Measurements from ENCODE around the gene ZPBP.

DNA sequence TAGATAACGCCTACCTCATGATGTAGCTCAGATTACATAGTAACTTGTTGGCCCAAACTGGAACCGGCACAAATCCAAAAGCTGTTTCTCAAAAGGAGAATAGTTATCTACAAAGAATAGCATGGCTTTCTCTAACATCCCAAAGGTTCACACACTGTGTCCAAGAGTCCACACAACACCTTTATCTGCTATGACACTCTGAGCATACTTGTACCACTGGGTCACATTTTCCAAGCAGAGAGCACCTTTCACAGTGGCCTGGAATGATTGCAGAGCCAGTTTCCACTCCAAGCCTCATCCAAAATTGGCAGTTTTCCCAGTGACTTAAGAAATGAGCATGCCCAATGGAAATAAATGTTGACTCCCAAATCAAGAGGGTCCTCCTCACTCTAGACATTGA is 164.3 kb downstream of the ZPBP start:
- TF ChIP-seq GABPA (IDR thresholded peaks at IDR 0.05 in 1 of 2, conservative IDR thresholded peaks at IDR 0.05 in 1 of 2) (no peak), EGR1 (IDR thresholded peaks at IDR 0.05; ENCODE audit: low read depth in 2 of 2) (no peak), YY1 (IDR thresholded peaks at IDR 0.05) (no peak), RAD21 (IDR thresholded peaks at IDR 0.05) (no peak), FOXA1 (IDR thresholded peaks at IDR 0.05) (no peak), RXRA (IDR thresholded peaks at IDR 0.05) (no peak), SP1 (IDR thresholded peaks at IDR 0.05) (no peak)
- TF ChIP-seq, protein P1, sequence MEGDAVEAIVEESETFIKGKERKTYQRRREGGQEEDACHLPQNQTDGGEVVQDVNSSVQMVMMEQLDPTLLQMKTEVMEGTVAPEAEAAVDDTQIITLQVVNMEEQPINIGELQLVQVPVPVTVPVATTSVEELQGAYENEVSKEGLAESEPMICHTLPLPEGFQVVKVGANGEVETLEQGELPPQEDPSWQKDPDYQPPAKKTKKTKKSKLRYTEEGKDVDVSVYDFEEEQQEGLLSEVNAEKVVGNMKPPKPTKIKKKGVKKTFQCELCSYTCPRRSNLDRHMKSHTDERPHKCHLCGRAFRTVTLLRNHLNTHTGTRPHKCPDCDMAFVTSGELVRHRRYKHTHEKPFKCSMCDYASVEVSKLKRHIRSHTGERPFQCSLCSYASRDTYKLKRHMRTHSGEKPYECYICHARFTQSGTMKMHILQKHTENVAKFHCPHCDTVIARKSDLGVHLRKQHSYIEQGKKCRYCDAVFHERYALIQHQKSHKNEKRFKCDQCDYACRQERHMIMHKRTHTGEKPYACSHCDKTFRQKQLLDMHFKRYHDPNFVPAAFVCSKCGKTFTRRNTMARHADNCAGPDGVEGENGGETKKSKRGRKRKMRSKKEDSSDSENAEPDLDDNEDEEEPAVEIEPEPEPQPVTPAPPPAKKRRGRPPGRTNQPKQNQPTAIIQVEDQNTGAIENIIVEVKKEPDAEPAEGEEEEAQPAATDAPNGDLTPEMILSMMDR (IDR thresholded peaks at IDR 0.05; ENCODE audit: low read depth, low read length, missing input control): no peak
- TF ChIP-seq, protein P2, sequence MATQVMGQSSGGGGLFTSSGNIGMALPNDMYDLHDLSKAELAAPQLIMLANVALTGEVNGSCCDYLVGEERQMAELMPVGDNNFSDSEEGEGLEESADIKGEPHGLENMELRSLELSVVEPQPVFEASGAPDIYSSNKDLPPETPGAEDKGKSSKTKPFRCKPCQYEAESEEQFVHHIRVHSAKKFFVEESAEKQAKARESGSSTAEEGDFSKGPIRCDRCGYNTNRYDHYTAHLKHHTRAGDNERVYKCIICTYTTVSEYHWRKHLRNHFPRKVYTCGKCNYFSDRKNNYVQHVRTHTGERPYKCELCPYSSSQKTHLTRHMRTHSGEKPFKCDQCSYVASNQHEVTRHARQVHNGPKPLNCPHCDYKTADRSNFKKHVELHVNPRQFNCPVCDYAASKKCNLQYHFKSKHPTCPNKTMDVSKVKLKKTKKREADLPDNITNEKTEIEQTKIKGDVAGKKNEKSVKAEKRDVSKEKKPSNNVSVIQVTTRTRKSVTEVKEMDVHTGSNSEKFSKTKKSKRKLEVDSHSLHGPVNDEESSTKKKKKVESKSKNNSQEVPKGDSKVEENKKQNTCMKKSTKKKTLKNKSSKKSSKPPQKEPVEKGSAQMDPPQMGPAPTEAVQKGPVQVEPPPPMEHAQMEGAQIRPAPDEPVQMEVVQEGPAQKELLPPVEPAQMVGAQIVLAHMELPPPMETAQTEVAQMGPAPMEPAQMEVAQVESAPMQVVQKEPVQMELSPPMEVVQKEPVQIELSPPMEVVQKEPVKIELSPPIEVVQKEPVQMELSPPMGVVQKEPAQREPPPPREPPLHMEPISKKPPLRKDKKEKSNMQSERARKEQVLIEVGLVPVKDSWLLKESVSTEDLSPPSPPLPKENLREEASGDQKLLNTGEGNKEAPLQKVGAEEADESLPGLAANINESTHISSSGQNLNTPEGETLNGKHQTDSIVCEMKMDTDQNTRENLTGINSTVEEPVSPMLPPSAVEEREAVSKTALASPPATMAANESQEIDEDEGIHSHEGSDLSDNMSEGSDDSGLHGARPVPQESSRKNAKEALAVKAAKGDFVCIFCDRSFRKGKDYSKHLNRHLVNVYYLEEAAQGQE (IDR thresholded peaks at IDR 0.05): no peak
- TF ChIP-seq, protein P3, sequence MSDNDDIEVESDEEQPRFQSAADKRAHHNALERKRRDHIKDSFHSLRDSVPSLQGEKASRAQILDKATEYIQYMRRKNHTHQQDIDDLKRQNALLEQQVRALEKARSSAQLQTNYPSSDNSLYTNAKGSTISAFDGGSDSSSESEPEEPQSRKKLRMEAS (IDR thresholded peaks at IDR 0.05): no peak
- TF ChIP-seq, protein P4, sequence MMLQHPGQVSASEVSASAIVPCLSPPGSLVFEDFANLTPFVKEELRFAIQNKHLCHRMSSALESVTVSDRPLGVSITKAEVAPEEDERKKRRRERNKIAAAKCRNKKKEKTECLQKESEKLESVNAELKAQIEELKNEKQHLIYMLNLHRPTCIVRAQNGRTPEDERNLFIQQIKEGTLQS (IDR thresholded peaks at IDR 0.05): no peak

Measured in liver (tissue), 3 donors.